Lower leg skin (tissue), 3 donors: ENCODE results near the gene PUS10.

ENCODE experiments used
- CTCF ChIP-seq, 3 donors: fragments of 450-650 bp; IDR thresholded peaks; one replicate each; pipeline ENCODE4 v1.5.1; 2016; ENCODE audit warnings: antibody characterized with exemption in 3 of 3, mild to moderate bottlenecking in 3 of 3, moderate library complexity in 2 of 3
- POLR2A ChIP-seq, 2 donors: fragments of 450-650 bp; IDR thresholded peaks; one replicate each; pipeline ENCODE4 v1.6.1; 2016 to 2017; ENCODE audit warnings: antibody characterized with exemption in 2 of 2, mild to moderate bottlenecking in 1 of 2, moderate library complexity in 1 of 2

GRCh38 chr2:60906395-60906794 is 111.7 kb downstream of the PUS10 start:
- TF ChIP-seq CTCF (IDR thresholded peaks at IDR 0.05) = no peak
- no peak for TF ChIP-seq POLR2A (IDR thresholded peaks at IDR 0.05)
